Measurements from ENCODE around the gene GSG1L. TPM values are rescaled to one million over a fixed set of nuclear protein-coding genes. Genes with fewer than 3 reads are reported as not detected.
"Not testable (repeated sequence)": the region's sequence is repeated elsewhere in the genome, so short reads cannot be mapped to it uniquely, and the experiment has no call there.

Gene GSG1L
- total RNA-seq, 1 experiment from 2014 or later, result not detected

GRCh38 chr16:27984121-27984520, 79.4 kb downstream of the GSG1L start:
- no peak overlapping the region for H3K27ac ChIP-seq

GRCh38 chr16:27983244-27983643, 80.3 kb downstream of the GSG1L start:
- H3K4me3 ChIP-seq, result no peak overlapping the region
- H3K9me3 ChIP-seq (replicated peaks), result no peaks in the 10 kb centered on the region
- no peak overlapping the region for H3K27ac ChIP-seq
- no peaks in the 10 kb centered on the region for H3K36me3 ChIP-seq
- H3K4me1 ChIP-seq (replicated peaks), result no peaks in the 10 kb centered on the region
- H3K27me3 ChIP-seq (replicated peaks), result peaks cover 9% of the 10 kb centered on the region; the same call in 1 of the 2 replicates
- no peak for DNase-seq (ENCODE audit: low read depth in 1 of 2, low spot score in 2 of 2)

More at GRCh38 chr16:27984121-27984520, 79.4 kb downstream of the GSG1L start:
- Histone ChIP-seq H3K4me1 (replicated peaks) (no peaks in the 10 kb centered on the region), H3K36me3 (no peaks in the 10 kb centered on the region), H3K27me3 (replicated peaks) (peaks cover 6% of the 10 kb centered on the region; the same call in 1 of the 2 replicates), H3K4me3 (no peak overlapping the region), H3K9me3 (replicated peaks) (no peaks in the 10 kb centered on the region)
- no peak for DNase-seq (ENCODE audit: low read depth in 1 of 2, low spot score in 2 of 2)

- Histone ChIP-seq H3K27me3 (replicated peaks) (peaks cover 5% of the 10 kb centered on the region; the same call in 1 of the 2 replicates), H3K4me3 (no peak overlapping the region)
- DNase-seq (ENCODE audit: low read depth in 1 of 2, low spot score in 2 of 2), result no peak
These were observed 81.3 kb downstream of the GSG1L start for GRCh38 chr16:27982184-27982583.

GRCh38 chr16:27980919-27981700, 82.4 kb downstream of the GSG1L start:
- Histone ChIP-seq H3K4me3 (no peak overlapping the region), H3K9me3 (replicated peaks) (no peaks in the 10 kb centered on the region), H3K27me3 (replicated peaks) (peaks cover 5% of the 10 kb centered on the region; the same call in 1 of the 2 replicates), H3K4me1 (replicated peaks) (no peaks in the 10 kb centered on the region), H3K27ac (no peak overlapping the region), H3K36me3 (no peaks in the 10 kb centered on the region)
- no peak for DNase-seq (ENCODE audit: low read depth in 1 of 2, low spot score in 2 of 2)

More at GRCh38 chr16:27982184-27982583, 81.3 kb downstream of the GSG1L start:
- Histone ChIP-seq H3K27ac (no peak overlapping the region), H3K4me1 (replicated peaks) (no peaks in the 10 kb centered on the region), H3K36me3 (no peaks in the 10 kb centered on the region), H3K9me3 (replicated peaks) (no peaks in the 10 kb centered on the region)

GRCh38 chr16:27980076-27980775, 83.3 kb downstream of the GSG1L start:
- Histone ChIP-seq H3K27ac (no peak overlapping the region), H3K36me3 (no peaks in the 10 kb centered on the region), H3K27me3 (replicated peaks) (peaks cover 7% of the 10 kb centered on the region; the same call in 1 of the 2 replicates), H3K4me3 (no peak overlapping the region), H3K9me3 (replicated peaks) (no peaks in the 10 kb centered on the region), H3K4me1 (replicated peaks) (no peaks in the 10 kb centered on the region)
- DNase-seq (ENCODE audit: low read depth in 1 of 2, low spot score in 2 of 2), result no peak

GRCh38 chr16:27979668-27980067, 83.8 kb downstream of the GSG1L start:
- H3K9me3 ChIP-seq (replicated peaks); H3K4me1 ChIP-seq (replicated peaks); H3K4me3 ChIP-seq; DNase-seq (ENCODE audit: low read depth in 1 of 2, low spot score in 2 of 2); H3K27me3 ChIP-seq (replicated peaks); H3K27ac ChIP-seq; H3K36me3 ChIP-seq: not testable (repeated sequence)

- H3K36me3 ChIP-seq, result no peaks in the 10 kb centered on the region
- no peak overlapping the region for H3K27ac ChIP-seq
- DNase-seq (ENCODE audit: low read depth in 1 of 2, low spot score in 2 of 2), result no peak
- peaks cover 7% of the 10 kb centered on the region; the same call in 1 of the 2 replicates for H3K27me3 ChIP-seq (replicated peaks)
- no peaks in the 10 kb centered on the region for H3K9me3 ChIP-seq (replicated peaks)
- H3K4me3 ChIP-seq, result no peak overlapping the region
- no peaks in the 10 kb centered on the region for H3K4me1 ChIP-seq (replicated peaks)
These were observed 84.6 kb downstream of the GSG1L start for GRCh38 chr16:27978876-27979275.

GRCh38 chr16:27977966-27978365, 85.5 kb downstream of the GSG1L start:
- no peak for DNase-seq (ENCODE audit: low read depth in 1 of 2, low spot score in 2 of 2)
- no peaks in the 10 kb centered on the region for H3K9me3 ChIP-seq (replicated peaks)
- no peak overlapping the region for H3K27ac ChIP-seq
- H3K4me1 ChIP-seq (replicated peaks), result no peaks in the 10 kb centered on the region
- H3K27me3 ChIP-seq (replicated peaks), result peaks cover 7% of the 10 kb centered on the region; the same call in 1 of the 2 replicates
- H3K36me3 ChIP-seq, result no peaks in the 10 kb centered on the region
- no peak overlapping the region for H3K4me3 ChIP-seq

- no peaks in the 10 kb centered on the region for H3K36me3 ChIP-seq
- no peak overlapping the region for H3K27ac ChIP-seq
These were observed 86.5 kb downstream of the GSG1L start for GRCh38 chr16:27976990-27977389.

GRCh38 chr16:27974896-27975540, 88.5 kb downstream of the GSG1L start:
- Histone ChIP-seq H3K27ac (no peak overlapping the region), H3K4me3 (no peak overlapping the region), H3K36me3 (no peaks in the 10 kb centered on the region), H3K27me3 (replicated peaks) (peaks cover 13% of the 10 kb centered on the region), H3K4me1 (replicated peaks) (no peaks in the 10 kb centered on the region), H3K9me3 (replicated peaks) (no peaks in the 10 kb centered on the region)
- no peak for DNase-seq (ENCODE audit: low read depth in 1 of 2, low spot score in 2 of 2)

More at GRCh38 chr16:27976990-27977389, 86.5 kb downstream of the GSG1L start:
- Histone ChIP-seq H3K9me3 (replicated peaks) (no peaks in the 10 kb centered on the region), H3K4me1 (replicated peaks) (no peaks in the 10 kb centered on the region), H3K4me3 (no peak overlapping the region), H3K27me3 (replicated peaks) (peaks cover 11% of the 10 kb centered on the region)
- DNase-seq (ENCODE audit: low read depth in 1 of 2, low spot score in 2 of 2), result no peak

GRCh38 chr16:27973678-27974077, 89.8 kb downstream of the GSG1L start:
- Histone ChIP-seq H3K4me1 (replicated peaks) (no peaks in the 10 kb centered on the region), H3K4me3 (no peak overlapping the region), H3K36me3 (no peaks in the 10 kb centered on the region), H3K27ac (no peak overlapping the region), H3K27me3 (replicated peaks) (peaks cover 11% of the 10 kb centered on the region), H3K9me3 (replicated peaks) (no peaks in the 10 kb centered on the region)
- no peak for DNase-seq (ENCODE audit: low read depth in 1 of 2, low spot score in 2 of 2)

GRCh38 chr16:27972500-27972899, 91.0 kb downstream of the GSG1L start:
- Histone ChIP-seq H3K27me3 (replicated peaks) (peaks cover 10% of the 10 kb centered on the region; the same call in 1 of the 2 replicates), H3K27ac (no peak overlapping the region), H3K4me3 (no peak overlapping the region), H3K36me3 (no peaks in the 10 kb centered on the region), H3K4me1 (replicated peaks) (no peaks in the 10 kb centered on the region), H3K9me3 (replicated peaks) (no peaks in the 10 kb centered on the region)
- DNase-seq (ENCODE audit: low read depth in 1 of 2, low spot score in 2 of 2), result peak in 1 of 2 experiments; percentile 5

- Histone ChIP-seq H3K27ac (no peak overlapping the region), H3K4me1 (replicated peaks) (no peaks in the 10 kb centered on the region), H3K27me3 (replicated peaks) (peaks cover 9% of the 10 kb centered on the region; the same call in 1 of the 2 replicates), H3K4me3 (no peak overlapping the region), H3K9me3 (replicated peaks) (no peaks in the 10 kb centered on the region), H3K36me3 (no peaks in the 10 kb centered on the region)
- no peak for DNase-seq (ENCODE audit: low read depth in 1 of 2, low spot score in 2 of 2)
These were observed 93.9 kb downstream of the GSG1L start for GRCh38 chr16:27969574-27969973.

Measured in SJSA1 (cell line).